ENCODE results near the gene LONP1.

DNA sequence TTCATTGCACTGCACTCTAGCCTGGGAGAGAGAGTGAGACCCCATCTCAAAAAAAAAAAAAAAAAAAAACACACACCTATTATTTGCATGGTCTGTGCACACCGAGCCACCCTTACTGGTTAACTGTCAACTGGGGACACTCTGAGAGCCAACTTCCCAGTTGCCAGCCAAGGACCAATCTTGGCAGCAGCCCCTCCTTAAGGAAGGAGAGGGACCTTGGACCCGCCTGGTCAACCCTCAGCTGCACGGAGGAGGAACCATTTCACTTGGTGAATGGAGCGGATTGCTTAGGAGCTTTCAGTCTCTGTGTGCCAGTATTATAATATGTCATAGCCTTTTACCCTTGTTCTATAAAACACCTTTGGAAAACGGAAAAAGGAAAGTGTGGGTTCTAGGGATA is 64.5 kb downstream of the LONP1 start:
- TF ChIP-seq, protein P1, sequence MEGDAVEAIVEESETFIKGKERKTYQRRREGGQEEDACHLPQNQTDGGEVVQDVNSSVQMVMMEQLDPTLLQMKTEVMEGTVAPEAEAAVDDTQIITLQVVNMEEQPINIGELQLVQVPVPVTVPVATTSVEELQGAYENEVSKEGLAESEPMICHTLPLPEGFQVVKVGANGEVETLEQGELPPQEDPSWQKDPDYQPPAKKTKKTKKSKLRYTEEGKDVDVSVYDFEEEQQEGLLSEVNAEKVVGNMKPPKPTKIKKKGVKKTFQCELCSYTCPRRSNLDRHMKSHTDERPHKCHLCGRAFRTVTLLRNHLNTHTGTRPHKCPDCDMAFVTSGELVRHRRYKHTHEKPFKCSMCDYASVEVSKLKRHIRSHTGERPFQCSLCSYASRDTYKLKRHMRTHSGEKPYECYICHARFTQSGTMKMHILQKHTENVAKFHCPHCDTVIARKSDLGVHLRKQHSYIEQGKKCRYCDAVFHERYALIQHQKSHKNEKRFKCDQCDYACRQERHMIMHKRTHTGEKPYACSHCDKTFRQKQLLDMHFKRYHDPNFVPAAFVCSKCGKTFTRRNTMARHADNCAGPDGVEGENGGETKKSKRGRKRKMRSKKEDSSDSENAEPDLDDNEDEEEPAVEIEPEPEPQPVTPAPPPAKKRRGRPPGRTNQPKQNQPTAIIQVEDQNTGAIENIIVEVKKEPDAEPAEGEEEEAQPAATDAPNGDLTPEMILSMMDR (IDR thresholded peaks at IDR 0.05) = no peak
- TF ChIP-seq POLR2A (IDR thresholded peaks at IDR 0.05) = no peak

Measured in Peyer's patch (tissue), 4 donors.